Stimulated activated CD8-positive, alpha-beta memory T cell treated with anti-CD3 and anti-CD28 coated beads, Interleukin-12 subunit alpha, Interleukin-12 subunit beta, amount 100 ng/mL, for 1 hour (primary cell): ENCODE measurements around the gene MLLT1.

ENCODE experiments used
- DNase-seq: peaks from one replicate; pipeline ENCODE4 v3.0.0-alpha.2; 2020; ENCODE audit warnings: low read depth

MLLT1 gene

GRCh38 chr19:6253954-6254733, 25.6 kb downstream of the MLLT1 start:
- no peak for DNase-seq

DNA sequence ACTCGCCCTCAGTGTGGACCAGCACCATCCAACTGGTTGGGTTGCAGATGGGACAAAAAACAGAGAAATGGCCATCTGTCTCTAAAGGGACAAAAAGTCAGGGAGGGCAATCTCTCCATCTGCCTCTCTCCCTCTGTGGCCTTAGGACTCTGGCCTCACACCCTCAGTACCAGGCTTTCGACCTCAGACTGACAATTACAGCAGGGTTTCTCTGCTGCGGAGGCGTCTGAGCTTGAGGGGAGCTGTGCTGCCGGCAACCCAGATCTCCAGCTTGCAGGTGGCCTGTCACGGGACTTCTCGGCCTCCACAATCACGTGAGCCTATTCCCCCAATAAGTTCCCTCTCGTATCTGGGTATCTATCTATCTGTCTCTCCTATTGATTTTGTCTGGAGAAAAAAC, 27.7 kb downstream of the MLLT1 start:
- no peak for DNase-seq

GRCh38 chr19:6250909-6251308, 28.9 kb downstream of the MLLT1 start:
- DNase-seq, result no peak

- DNase-seq, result no peak
These were observed 29.7 kb downstream of the MLLT1 start for GRCh38 chr19:6250024-6250615.

- no peak for DNase-seq
These were observed 30.5 kb downstream of the MLLT1 start for GRCh38 chr19:6249296-6249695.

DNA sequence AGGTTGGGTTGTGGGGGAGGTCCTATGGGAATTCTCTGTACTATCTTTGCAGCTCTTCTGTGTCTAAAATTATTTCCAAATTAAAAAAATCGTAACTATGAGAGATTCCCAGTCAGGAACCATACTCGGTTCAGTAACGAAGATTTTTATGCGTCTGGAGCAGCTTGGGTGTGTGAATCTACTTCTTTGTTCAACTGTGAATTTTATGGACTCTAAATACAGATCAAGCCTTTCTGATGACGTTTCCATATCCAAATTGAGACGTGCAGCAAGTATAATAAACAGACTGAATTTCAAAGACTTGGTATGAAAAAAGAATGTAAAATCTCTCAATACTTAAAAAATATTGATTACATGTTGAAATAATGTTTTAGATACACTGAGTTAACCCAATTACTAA, 30.9 kb downstream of the MLLT1 start:
- DNase-seq, result no peak

GRCh38 chr19:6248341-6248740, 31.4 kb downstream of the MLLT1 start:
- no peak for DNase-seq

GRCh38 chr19:6247007-6247288, 32.8 kb downstream of the MLLT1 start:
- no peak for DNase-seq

GRCh38 chr19:6246174-6247006, 33.4 kb downstream of the MLLT1 start:
- DNase-seq, result no peak

DNA sequence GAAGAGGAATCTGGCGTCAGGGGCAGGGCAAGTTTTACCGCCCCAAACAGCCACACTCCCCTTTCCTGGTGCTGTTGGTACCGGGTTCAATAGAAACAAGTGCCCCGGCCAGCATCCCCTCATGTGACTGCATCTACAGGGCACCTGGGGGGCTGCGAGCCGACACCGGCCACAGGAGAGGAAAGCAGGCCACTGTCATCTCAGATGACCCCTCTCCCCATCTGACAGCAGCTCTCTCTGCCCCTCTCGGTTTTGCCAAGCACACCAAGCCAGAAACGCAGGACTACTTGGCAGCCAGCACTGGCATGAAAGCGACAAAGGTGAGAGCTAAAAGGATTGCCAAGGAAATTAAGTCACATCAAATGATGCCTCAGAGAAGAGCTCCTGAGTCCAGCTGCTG, 37.1 kb downstream of the MLLT1 start:
- DNase-seq, result no peak

- no peak for DNase-seq
These were observed 37.9 kb downstream of the MLLT1 start for GRCh38 chr19:6241680-6242377.

DNA sequence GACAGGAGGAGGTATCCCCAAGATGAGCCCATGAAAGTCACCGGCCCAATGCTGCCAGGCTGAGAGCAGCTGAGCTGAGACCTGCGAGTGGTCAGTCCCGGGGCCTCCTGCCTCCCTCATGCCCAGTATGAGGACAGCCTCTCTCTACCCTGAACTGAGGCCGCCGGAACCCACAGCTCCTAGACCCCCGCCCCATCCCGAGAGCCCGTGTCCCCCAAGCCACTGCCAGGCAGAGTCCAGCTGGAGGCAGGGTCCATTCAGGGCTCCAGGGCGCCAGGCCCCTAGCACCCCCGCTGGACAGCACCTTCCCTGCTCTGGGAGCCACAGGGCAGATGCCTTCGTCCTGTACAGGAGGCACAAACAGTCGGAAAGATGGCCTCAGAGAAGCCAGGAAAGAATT, 38.7 kb downstream of the MLLT1 start:
- DNase-seq, result no peak

DNA sequence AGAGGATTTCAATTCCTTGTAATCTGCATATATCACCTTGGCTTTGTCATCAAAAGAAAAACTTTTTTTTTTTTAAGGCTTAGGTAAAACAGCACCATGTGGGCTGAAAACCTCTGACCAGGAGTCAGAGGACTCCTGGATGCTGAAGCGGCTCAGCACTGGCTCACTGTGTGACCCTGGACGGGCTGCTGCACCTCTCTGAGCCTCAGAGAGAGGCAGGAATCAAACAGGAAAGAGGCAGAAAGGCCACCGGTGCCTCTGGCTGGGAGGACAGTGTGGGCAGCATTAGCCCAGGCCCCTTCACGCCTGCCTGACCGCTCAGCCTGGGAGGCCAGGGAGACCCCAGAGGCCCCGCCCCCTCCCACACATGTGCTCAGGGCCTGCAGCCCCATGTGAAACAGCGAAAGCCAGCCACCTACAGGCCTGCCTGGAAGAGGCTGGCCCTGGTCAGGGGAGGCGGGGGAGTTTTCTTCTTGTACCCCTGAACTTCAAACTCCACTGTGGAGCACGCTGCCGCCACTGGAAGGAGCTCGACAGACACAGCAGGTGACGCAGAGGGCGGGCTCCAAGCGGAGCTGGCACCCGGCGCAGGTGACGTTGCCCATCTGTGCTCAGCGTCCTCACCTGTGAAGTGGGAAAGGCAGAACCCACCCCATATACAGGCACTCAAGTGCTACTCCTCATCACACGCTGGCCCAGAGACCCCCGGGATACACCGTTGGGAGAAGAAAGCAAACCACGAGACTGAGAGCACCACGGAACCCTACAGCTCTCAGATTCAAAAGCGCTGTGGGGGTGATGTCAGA, 39.7 kb downstream of the MLLT1 start:
- no peak for DNase-seq

DNA sequence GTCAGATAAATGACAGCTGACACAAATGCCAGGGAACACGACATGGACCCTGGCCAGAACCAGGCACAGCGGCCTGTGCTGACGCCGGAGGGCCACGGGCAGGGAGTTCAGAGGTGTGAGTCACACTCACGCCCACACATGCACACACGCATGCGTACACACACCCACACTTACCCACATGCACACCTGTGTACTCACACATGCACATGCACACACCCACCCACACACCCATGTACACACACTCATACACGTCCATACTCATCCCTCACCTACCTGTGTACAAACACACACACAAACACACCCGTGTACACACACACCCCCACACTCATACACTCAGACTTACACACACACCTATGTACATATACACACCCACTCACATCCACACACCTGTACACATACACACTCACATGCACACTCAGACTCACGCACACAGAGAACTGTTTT, 40.4 kb downstream of the MLLT1 start:
- DNase-seq, result no peak

- DNase-seq, result no peak
These were observed 41.0 kb downstream of the MLLT1 start for GRCh38 chr19:6238643-6239281.

DNA sequence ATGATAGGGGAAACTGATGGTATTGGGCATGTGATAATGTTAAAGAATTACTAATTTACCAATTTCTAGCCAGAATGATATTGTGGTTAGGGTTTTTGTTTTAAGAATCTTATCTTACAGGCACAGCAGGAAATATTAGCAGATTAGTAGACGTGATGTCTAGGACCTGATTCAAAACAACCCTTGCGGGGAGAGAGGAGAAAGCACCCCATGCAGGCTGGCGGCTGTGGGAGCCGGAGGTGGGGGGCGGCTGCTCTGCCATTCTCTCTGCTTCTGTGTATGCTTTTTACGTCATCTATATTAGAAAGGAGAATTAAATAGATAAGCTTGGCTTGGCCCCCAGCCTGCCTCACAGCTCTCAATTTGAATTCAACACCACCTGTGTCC, 41.5 kb downstream of the MLLT1 start:
- DNase-seq, result no peak

GRCh38 chr19:6236310-6237291, 43.2 kb downstream of the MLLT1 start:
- DNase-seq, result no peak

- no peak for DNase-seq
These were observed 44.5 kb downstream of the MLLT1 start for GRCh38 chr19:6235031-6235951.

- no peak for DNase-seq
These were observed 45.2 kb downstream of the MLLT1 start for GRCh38 chr19:6234527-6234926.
